H9 (cell line): Measurements from ENCODE around the gene SLC2A3. TPM values are rescaled to one million over a fixed set of nuclear protein-coding genes. Genes with fewer than 3 reads are reported as not detected.
A peak's percentile ranks its signal among the peaks of the same experiment; 100 is the strongest.

ENCODE experiments used
- DNase-seq: peaks from one replicate; pipeline ENCODE4 v3.0.0-alpha.2; 2017
- H2AFZ ChIP-seq: one replicate; pipeline ENCODE4 v1.6.1; 2013; ENCODE audit warnings: mild to moderate bottlenecking, low read length, control low read depth, moderate library complexity
- H2AK5ac ChIP-seq: 2 replicates; pipeline ENCODE4 v1.6.1; 2013; ENCODE audit warnings: low read length, control low read depth, mixed read lengths; ENCODE audit not compliant: insufficient read length
- H2BK120ac ChIP-seq: one replicate; pipeline ENCODE4 v1.6.1; 2013; ENCODE audit warnings: low read depth, mild to moderate bottlenecking, low read length, control low read depth, inconsistent platforms; ENCODE audit not compliant: poor library complexity, severe bottlenecking
- H2BK12ac ChIP-seq: 2 replicates; pipeline ENCODE4 v1.6.1; 2013; ENCODE audit warnings: low read length, control low read depth, mixed read lengths, low read depth; ENCODE audit not compliant: insufficient read length
- H2BK15ac ChIP-seq: 2 replicates; pipeline ENCODE4 v1.6.1; 2013; ENCODE audit warnings: low read depth, low read length, control low read depth
- H2BK20ac ChIP-seq: one replicate; pipeline ENCODE4 v1.6.1; 2013; ENCODE audit warnings: low read depth, mild to moderate bottlenecking, low read length, control low read depth, inconsistent platforms; ENCODE audit not compliant: poor library complexity, severe bottlenecking
- H2BK5ac ChIP-seq: 2 replicates; pipeline ENCODE4 v1.6.1; 2013; ENCODE audit warnings: low read length, control low read depth, mixed read lengths; ENCODE audit not compliant: insufficient read length
- H3K14ac ChIP-seq: 2 replicates; pipeline ENCODE4 v1.6.1; 2013; ENCODE audit warnings: low read length, control low read depth; ENCODE audit not compliant: insufficient read depth
- H3K18ac ChIP-seq: 2 replicates; pipeline ENCODE4 v1.6.1; 2013; ENCODE audit warnings: low read depth, mild to moderate bottlenecking, mixed read lengths, low read length, control low read depth; ENCODE audit not compliant: insufficient read length
- H3K23ac ChIP-seq: 2 replicates; pipeline ENCODE4 v1.6.1; 2013; ENCODE audit warnings: low read length, control low read depth, mixed read lengths, low read depth; ENCODE audit not compliant: insufficient read length
- H3K23me2 ChIP-seq: 2 replicates; pipeline ENCODE4 v1.6.1; 2013; ENCODE audit warnings: low read depth, mild to moderate bottlenecking, mixed read lengths, low read length, control low read depth; ENCODE audit not compliant: insufficient read length, poor library complexity, severe bottlenecking
- H3K27ac ChIP-seq: 2 replicates; pipeline ENCODE4 v1.5.1; 2013; ENCODE audit warnings: low read length, control low read depth, mixed read lengths, low read depth; ENCODE audit not compliant: insufficient read length
- H3K27me3 ChIP-seq: 2 replicates; pipeline ENCODE4 v1.6.1; 2013; ENCODE audit warnings: low read length, control low read depth, inconsistent platforms; ENCODE audit not compliant: insufficient read depth
- H3K4ac ChIP-seq: 2 replicates; pipeline ENCODE4 v1.6.1; 2013; ENCODE audit warnings: low read depth, mild to moderate bottlenecking, control low read depth, inconsistent platforms, low read length, moderate library complexity
- H3K4me1 ChIP-seq: 2 replicates; pipeline ENCODE4 v1.6.1; 2013; ENCODE audit warnings: low read length, control low read depth, inconsistent platforms; ENCODE audit not compliant: insufficient read depth
- H3K4me2 ChIP-seq: 2 replicates; pipeline ENCODE4 v1.6.1; 2013; ENCODE audit warnings: low read length, control low read depth, mixed read lengths; ENCODE audit not compliant: insufficient read length, insufficient read depth
- H3K56ac ChIP-seq: 2 replicates; pipeline ENCODE4 v1.6.1; 2013; ENCODE audit warnings: low read depth, mild to moderate bottlenecking, mixed read lengths, low read length, control low read depth; ENCODE audit not compliant: insufficient read length
- H3K79me1 ChIP-seq: 2 replicates; pipeline ENCODE4 v1.6.1; 2013; ENCODE audit warnings: low read depth, mild to moderate bottlenecking, moderate library complexity, low read length, control low read depth, inconsistent platforms; ENCODE audit not compliant: insufficient read depth, poor library complexity, severe bottlenecking
- H3K79me2 ChIP-seq: 2 replicates; pipeline ENCODE4 v1.6.1; 2013; ENCODE audit warnings: low read length, control low read depth, inconsistent platforms; ENCODE audit not compliant: insufficient read depth
- H3K9ac ChIP-seq: 2 replicates; pipeline ENCODE4 v1.6.1; 2013; ENCODE audit warnings: low read length, control low read depth, mixed read lengths; ENCODE audit not compliant: insufficient read length; ENCODE audit errors: extremely low read depth
- H3K9me3 ChIP-seq: one replicate; pipeline ENCODE4 v1.6.1; 2013; ENCODE audit warnings: low read depth, low read length, inconsistent platforms; ENCODE audit not compliant: control insufficient read depth
- H3T11ph ChIP-seq: one replicate; pipeline ENCODE4 v1.6.1; 2013; ENCODE audit warnings: mild to moderate bottlenecking, low read length, control low read depth, inconsistent platforms
- H4K20me1 ChIP-seq: one replicate; pipeline ENCODE4 v1.6.1; 2013; ENCODE audit not compliant: control insufficient read depth, insufficient read length, insufficient read depth
- H4K5ac ChIP-seq: 2 replicates; pipeline ENCODE4 v1.6.1; 2013; ENCODE audit warnings: low read depth, mild to moderate bottlenecking, mixed read lengths, low read length, control low read depth; ENCODE audit not compliant: insufficient read length
- H4K8ac ChIP-seq: replicated peaks from 2 replicates; pipeline ENCODE4 v1.6.1; 2013; ENCODE audit warnings: low read length, control low read depth, mixed read lengths, low read depth; ENCODE audit not compliant: insufficient read length
- H4K91ac ChIP-seq: 2 replicates; pipeline ENCODE4 v1.6.1; 2013; ENCODE audit warnings: low read depth, mild to moderate bottlenecking, moderate library complexity, mixed read lengths, low read length, control low read depth; ENCODE audit not compliant: insufficient read length
- H3K27ac Mint-ChIP-seq, 3 experiments: 2 replicates in 2 of 3; 3 replicates in 1 of 3; pipeline ENCODE4 v1.8.0; 2020 to 2021; ENCODE audit warnings: mixed read lengths in 3 of 3, mild to moderate bottlenecking in 1 of 3, moderate library complexity in 1 of 3
- H3K27me3 Mint-ChIP-seq: 2 replicates; pipeline ENCODE4 v1.8.0; 2021; ENCODE audit warnings: low read depth, mild to moderate bottlenecking, moderate library complexity, mixed read lengths
- H3K36me3 Mint-ChIP-seq, 3 experiments: 2 replicates in 2 of 3; 3 replicates in 1 of 3; pipeline ENCODE4 v1.8.0; 2020 to 2021; ENCODE audit warnings: low read depth in 3 of 3, mixed read lengths in 3 of 3; ENCODE audit not compliant: insufficient read depth in 1 of 3
- H3K4me1 Mint-ChIP-seq, 2 experiments: 2 replicates each; pipeline ENCODE4 v1.8.0; 2020; ENCODE audit warnings: mixed read lengths in 2 of 2
- H3K4me3 Mint-ChIP-seq, 2 experiments: 2 replicates in 1 of 2; 3 replicates in 1 of 2; pipeline ENCODE4 v1.8.0; 2020 to 2021; ENCODE audit warnings: mild to moderate bottlenecking in 2 of 2, mixed read lengths in 2 of 2, moderate library complexity in 1 of 2
- H3K9me3 Mint-ChIP-seq, 2 experiments: 2 replicates in 1 of 2; 3 replicates in 1 of 2; pipeline ENCODE4 v1.8.0; 2020; ENCODE audit warnings: mild to moderate bottlenecking in 2 of 2, mixed read lengths in 2 of 2, moderate library complexity in 1 of 2
- CTCF ChIP-seq: fragments of 200-600 bp; sonication (generic); conservative IDR thresholded peaks from 3 replicates; pipeline ENCODE4 v1.8.0; 2021; ENCODE audit warnings: antibody characterized with exemption, mild to moderate bottlenecking
- WGBS: extraction: QIAGEN DNeasy Blood & Tissue Kit; methylation state at CpG from one replicate; pipeline ENCODE4 v1.1.7; 2013; ENCODE audit warnings: missing lambda C conversion rate, low lambda C conversion rate, mixed read lengths; ENCODE audit not compliant: insufficient read length; ENCODE audit errors: extremely low coverage; 5-methylcytosine and 5-hydroxymethylcytosine counted together
- total RNA-seq: library from RNA; stranded (reverse); gene quantifications from 2 replicates; pipeline ENCODE4 v1.2.1, GENCODE V29; 2021

SLC2A3 gene
- total RNA-seq, 1 experiment from 2014 or later, result 569 TPM

- no peak overlapping the region for H2AK5ac ChIP-seq
- DNase-seq, result no peak
- no peak overlapping the region for H2BK12ac ChIP-seq
- Mint-ChIP-seq H3K9me3 (no peaks in the 10 kb centered on the region), H3K27me3 (no peaks in the 10 kb centered on the region), H3K4me3 (peak overlapping the region in 1 of 2 experiments; percentile 10; a peak in 1 of 5 replicates), H3K36me3 (peaks cover 0 to 5% (median 0%) of the 10 kb centered on the region in 3 experiments; a peak in 4 of 7 replicates), H3K27ac (peak overlapping the region in 1 of 3 experiments; percentile 55; a peak in 1 of 7 replicates), H3K4me1 (peaks cover 38 to 51% of the 10 kb centered on the region in 2 experiments)
- no peak overlapping the region for H3K9ac ChIP-seq
- no peaks in the 10 kb centered on the region for H3K79me2 ChIP-seq
- H4K5ac ChIP-seq, result no peak overlapping the region
- no peak overlapping the region for H4K91ac ChIP-seq
- H3K4me2 ChIP-seq, result no peak overlapping the region
- H3K23me2 ChIP-seq, result peaks cover 5% of the 10 kb centered on the region
- no peak for TF ChIP-seq CTCF
- no peak overlapping the region for H2BK5ac ChIP-seq
- no peak overlapping the region for H3K14ac ChIP-seq
- H2BK20ac ChIP-seq, result no peak overlapping the region
- H3K9me3 ChIP-seq, result no peaks in the 10 kb centered on the region
- H2BK15ac ChIP-seq, result no peak overlapping the region
- H3K27me3 ChIP-seq, result no peaks in the 10 kb centered on the region
- no peak overlapping the region for H3K56ac ChIP-seq
- H3K4ac ChIP-seq, result no peak overlapping the region
- H2BK120ac ChIP-seq, result no peak overlapping the region
- H2AFZ ChIP-seq, result no peak overlapping the region
- H3K4me1 ChIP-seq, result peaks cover 3% of the 10 kb centered on the region; the same call in 1 of the 2 replicates
- H4K8ac ChIP-seq, result no peak overlapping the region
- no peak overlapping the region for H3K18ac ChIP-seq
- no peaks in the 10 kb centered on the region for H3K79me1 ChIP-seq
- H3K27ac ChIP-seq, result no peak overlapping the region
- H3T11ph ChIP-seq, result no peak overlapping the region
- no peak overlapping the region for H3K23ac ChIP-seq
- no peaks in the 10 kb centered on the region for H4K20me1 ChIP-seq
- WGBS, result no CpG with 5 or more reads among the region's 6 CpGs
Measured at GRCh38 chr12:7973457-7973825, 37.5 kb upstream of the SLC2A3 start.
